Measurements from ENCODE around the gene DDHD1. TPM values are rescaled to one million over a fixed set of nuclear protein-coding genes. Genes with fewer than 3 reads are reported as not detected.
"Not testable (repeated sequence)": the region's sequence is repeated elsewhere in the genome, so short reads cannot be mapped to it uniquely, and the experiment has no call there.

The DDHD1 gene
- total RNA-seq, 1 donor, result 30.0 TPM

- Histone ChIP-seq H3K27me3 (ENCODE audit: insufficient read depth, low read length) (no peaks in the 10 kb centered on the region), H4K20me1 (ENCODE audit: insufficient read depth, low read length) (no peaks in the 10 kb centered on the region), H3K9me3 (ENCODE audit: low read depth, low read length) (no peaks in the 10 kb centered on the region), H3K79me2 (ENCODE audit: insufficient read depth, low read length) (peaks cover 58% of the 10 kb centered on the region), H3K4me2 (ENCODE audit: insufficient read depth, low read length) (peak overlapping the region; percentile 68), H3K4me3 (ENCODE audit: insufficient read depth, low read length) (peak overlapping the region; percentile 40), H2AFZ (ENCODE audit: low read length) (peak overlapping the region; percentile 54), H3K4me1 (ENCODE audit: insufficient read depth, low read length) (peaks cover 7% of the 10 kb centered on the region), H3K27ac (ENCODE audit: low read depth, low read length) (peak overlapping the region; percentile 61), H3K36me3 (ENCODE audit: insufficient read depth, low read length) (no peaks in the 10 kb centered on the region)
- no peak for DNase-seq (ENCODE audit: insufficient read length, low spot score, missing footprints)
- TF ChIP-seq, protein P1, sequence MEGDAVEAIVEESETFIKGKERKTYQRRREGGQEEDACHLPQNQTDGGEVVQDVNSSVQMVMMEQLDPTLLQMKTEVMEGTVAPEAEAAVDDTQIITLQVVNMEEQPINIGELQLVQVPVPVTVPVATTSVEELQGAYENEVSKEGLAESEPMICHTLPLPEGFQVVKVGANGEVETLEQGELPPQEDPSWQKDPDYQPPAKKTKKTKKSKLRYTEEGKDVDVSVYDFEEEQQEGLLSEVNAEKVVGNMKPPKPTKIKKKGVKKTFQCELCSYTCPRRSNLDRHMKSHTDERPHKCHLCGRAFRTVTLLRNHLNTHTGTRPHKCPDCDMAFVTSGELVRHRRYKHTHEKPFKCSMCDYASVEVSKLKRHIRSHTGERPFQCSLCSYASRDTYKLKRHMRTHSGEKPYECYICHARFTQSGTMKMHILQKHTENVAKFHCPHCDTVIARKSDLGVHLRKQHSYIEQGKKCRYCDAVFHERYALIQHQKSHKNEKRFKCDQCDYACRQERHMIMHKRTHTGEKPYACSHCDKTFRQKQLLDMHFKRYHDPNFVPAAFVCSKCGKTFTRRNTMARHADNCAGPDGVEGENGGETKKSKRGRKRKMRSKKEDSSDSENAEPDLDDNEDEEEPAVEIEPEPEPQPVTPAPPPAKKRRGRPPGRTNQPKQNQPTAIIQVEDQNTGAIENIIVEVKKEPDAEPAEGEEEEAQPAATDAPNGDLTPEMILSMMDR (IDR thresholded peaks at IDR 0.05; ENCODE audit: extremely low read depth, low read depth, low read length), result no peak
Measured at GRCh38 chr14:53127151-53127550, 26.0 kb downstream of the DDHD1 start.

DNA sequence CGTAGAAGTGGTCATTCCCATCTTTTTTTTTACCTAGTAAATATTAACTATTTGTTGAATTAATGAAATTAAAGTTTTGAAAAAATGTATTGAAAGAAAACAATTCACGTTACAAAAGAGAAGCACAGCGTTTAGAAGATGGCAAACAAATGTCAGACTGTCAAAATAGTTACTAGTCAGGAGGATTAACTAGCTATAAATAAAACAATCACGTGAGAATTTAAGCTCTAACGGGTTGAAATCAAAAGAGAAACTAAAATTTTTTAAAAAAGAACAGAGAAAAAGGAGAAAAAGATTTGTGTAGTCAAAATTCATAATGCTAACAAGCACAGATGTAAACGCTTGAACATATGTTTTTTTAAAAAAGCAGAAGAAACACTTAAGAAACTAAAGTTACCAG lies 26.4 kb downstream of the DDHD1 start:
- peaks cover 7% of the 10 kb centered on the region for H3K4me1 ChIP-seq (ENCODE audit: insufficient read depth, low read length)
- H3K27me3 ChIP-seq (ENCODE audit: insufficient read depth, low read length), result no peaks in the 10 kb centered on the region
- peak; percentile 35 for DNase-seq (ENCODE audit: insufficient read length, low spot score, missing footprints)
- TF ChIP-seq, protein P1 (IDR thresholded peaks at IDR 0.05; ENCODE audit: extremely low read depth, low read depth, low read length), result no peak
- H3K9me3 ChIP-seq (ENCODE audit: low read depth, low read length), result no peaks in the 10 kb centered on the region
- H3K27ac ChIP-seq (ENCODE audit: low read depth, low read length), result peak overlapping the region; percentile 61
- H3K79me2 ChIP-seq (ENCODE audit: insufficient read depth, low read length), result peaks cover 58% of the 10 kb centered on the region
- no peak overlapping the region for H2AFZ ChIP-seq (ENCODE audit: low read length)
- H4K20me1 ChIP-seq (ENCODE audit: insufficient read depth, low read length), result no peaks in the 10 kb centered on the region
- H3K4me3 ChIP-seq (ENCODE audit: insufficient read depth, low read length), result peak overlapping the region; percentile 40
- no peaks in the 10 kb centered on the region for H3K36me3 ChIP-seq (ENCODE audit: insufficient read depth, low read length)
- peak overlapping the region; percentile 68 for H3K4me2 ChIP-seq (ENCODE audit: insufficient read depth, low read length)

DNA sequence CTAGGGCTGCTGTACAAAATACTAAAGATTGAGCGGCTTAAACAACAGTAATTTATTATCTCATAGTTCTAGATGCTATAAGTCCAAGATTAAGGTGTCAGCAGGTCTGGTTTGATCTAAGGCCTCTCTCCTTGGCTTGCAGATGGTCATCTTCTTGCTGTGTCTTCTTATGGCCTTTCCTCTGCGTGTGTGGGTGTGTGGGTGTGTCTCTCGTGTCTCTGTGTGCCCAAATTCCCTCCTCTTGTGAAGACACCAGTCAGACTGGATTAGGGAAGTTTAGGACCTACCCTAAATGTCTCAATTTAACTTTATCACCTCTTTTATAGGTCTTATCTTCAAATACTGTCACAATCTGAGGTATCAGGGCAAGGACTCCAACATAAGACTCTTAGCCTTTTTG lies 28.3 kb downstream of the DDHD1 start:
- Histone ChIP-seq H3K4me3 (ENCODE audit: insufficient read depth, low read length) (no peak overlapping the region), H2AFZ (ENCODE audit: low read length) (no peak overlapping the region), H3K4me2 (ENCODE audit: insufficient read depth, low read length) (no peak overlapping the region), H3K79me2 (ENCODE audit: insufficient read depth, low read length) (peaks cover 57% of the 10 kb centered on the region), H3K4me1 (ENCODE audit: insufficient read depth, low read length) (peaks cover 7% of the 10 kb centered on the region), H3K9me3 (ENCODE audit: low read depth, low read length) (no peaks in the 10 kb centered on the region), H4K20me1 (ENCODE audit: insufficient read depth, low read length) (no peaks in the 10 kb centered on the region), H3K36me3 (ENCODE audit: insufficient read depth, low read length) (no peaks in the 10 kb centered on the region), H3K27me3 (ENCODE audit: insufficient read depth, low read length) (no peaks in the 10 kb centered on the region), H3K27ac (ENCODE audit: low read depth, low read length) (no peak overlapping the region)
- no peak for DNase-seq (ENCODE audit: insufficient read length, low spot score, missing footprints)
- TF ChIP-seq, protein P1 (IDR thresholded peaks at IDR 0.05; ENCODE audit: extremely low read depth, low read depth, low read length), result no peak

- H3K9me3 ChIP-seq (ENCODE audit: low read depth, low read length); H3K36me3 ChIP-seq (ENCODE audit: insufficient read depth, low read length); H3K4me2 ChIP-seq (ENCODE audit: insufficient read depth, low read length); H4K20me1 ChIP-seq (ENCODE audit: insufficient read depth, low read length); H3K27me3 ChIP-seq (ENCODE audit: insufficient read depth, low read length); H3K4me1 ChIP-seq (ENCODE audit: insufficient read depth, low read length); DNase-seq (ENCODE audit: insufficient read length, low spot score, missing footprints); H3K4me3 ChIP-seq (ENCODE audit: insufficient read depth, low read length); H3K27ac ChIP-seq (ENCODE audit: low read depth, low read length); H2AFZ ChIP-seq (ENCODE audit: low read length): not testable (repeated sequence)
- peaks cover 58% of the 10 kb centered on the region for H3K79me2 ChIP-seq (ENCODE audit: insufficient read depth, low read length)
Measured at GRCh38 chr14:53121419-53121818, 31.7 kb downstream of the DDHD1 start.

DNA sequence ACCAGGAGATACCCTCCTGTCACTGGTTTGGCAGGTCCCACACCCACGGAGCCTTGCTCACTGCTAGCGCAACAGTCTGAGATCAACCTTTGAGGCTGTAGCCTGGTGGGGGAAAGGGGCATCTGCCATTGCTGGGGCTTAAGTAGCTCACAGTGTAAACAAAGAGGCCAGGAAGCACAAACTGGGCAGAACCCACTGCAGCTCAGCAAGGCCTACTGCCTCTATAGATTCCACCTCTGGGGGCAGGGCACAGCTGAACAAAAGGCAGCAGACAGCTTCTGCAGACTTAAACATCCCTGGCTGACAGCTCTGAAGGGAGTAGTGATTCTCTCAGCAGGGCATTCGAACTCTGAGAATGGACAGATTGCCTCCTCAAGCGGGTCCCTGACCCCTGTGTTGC lies 35.6 kb downstream of the DDHD1 start:
- H3K36me3 ChIP-seq (ENCODE audit: insufficient read depth, low read length); H3K27ac ChIP-seq (ENCODE audit: low read depth, low read length); H4K20me1 ChIP-seq (ENCODE audit: insufficient read depth, low read length); DNase-seq (ENCODE audit: insufficient read length, low spot score, missing footprints); H3K27me3 ChIP-seq (ENCODE audit: insufficient read depth, low read length); H2AFZ ChIP-seq (ENCODE audit: low read length); H3K4me2 ChIP-seq (ENCODE audit: insufficient read depth, low read length); H3K4me3 ChIP-seq (ENCODE audit: insufficient read depth, low read length); H3K4me1 ChIP-seq (ENCODE audit: insufficient read depth, low read length); H3K9me3 ChIP-seq (ENCODE audit: low read depth, low read length): not testable (repeated sequence)
- H3K79me2 ChIP-seq (ENCODE audit: insufficient read depth, low read length), result peaks cover 56% of the 10 kb centered on the region

All from osteoblast (primary cell).